T47D (cell line): ENCODE results near the gene BUB1.
"Not testable (repeated sequence)": the region's sequence is repeated elsewhere in the genome, so short reads cannot be mapped to it uniquely, and the experiment has no call there.

Experiments
- DNase-seq, 2 experiments: peaks; one replicate each; pipeline versions ENCODE4 v3.0.0 to v3.0.0-alpha.2; 2011 to 2012; ENCODE audit warnings: low read depth in 1 of 2, low spot score in 1 of 2
- in situ Hi-C: cut with HindIII; loops from 2 replicates; pipeline ENCODE4 v1.10.0; 2016; ENCODE audit warnings: low sequenced_read_pairs, low pct_unique_long_range_greater_than_20kb

The BUB1 gene

GRCh38 chr2:110613927-110614326, 63.9 kb downstream of the BUB1 start:
- DNase-seq, in situ Hi-C loops: not testable (repeated sequence)

- in situ Hi-C loops, DNase-seq: not testable (repeated sequence)
Measured at GRCh38 chr2:110610613-110611250, 67.1 kb downstream of the BUB1 start.

GRCh38 chr2:110609843-110610612, 67.8 kb downstream of the BUB1 start:
- in situ Hi-C loops, DNase-seq: not testable (repeated sequence)

- DNase-seq, in situ Hi-C loops: not testable (repeated sequence)
Measured at GRCh38 chr2:110608788-110609502, 68.9 kb downstream of the BUB1 start.

GRCh38 chr2:110605057-110605456, 72.8 kb downstream of the BUB1 start:
- in situ Hi-C loops, DNase-seq: not testable (repeated sequence)

GRCh38 chr2:110603917-110604591, 73.8 kb downstream of the BUB1 start:
- DNase-seq, in situ Hi-C loops: not testable (repeated sequence)

GRCh38 chr2:110602139-110602538, 75.7 kb downstream of the BUB1 start:
- DNase-seq, in situ Hi-C loops: not testable (repeated sequence)

GRCh38 chr2:110591973-110592372, 85.9 kb downstream of the BUB1 start:
- DNase-seq, in situ Hi-C loops: not testable (repeated sequence)

GRCh38 chr2:110589677-110590330, 88.1 kb downstream of the BUB1 start:
- in situ Hi-C loops, DNase-seq: not testable (repeated sequence)

GRCh38 chr2:110588520-110588919, 89.3 kb downstream of the BUB1 start:
- DNase-seq, in situ Hi-C loops: not testable (repeated sequence)
